ENCODE measurements around the gene CFDP1.
A peak's percentile ranks its signal among the peaks of the same experiment; 100 is the strongest.

Gene CFDP1

DNA sequence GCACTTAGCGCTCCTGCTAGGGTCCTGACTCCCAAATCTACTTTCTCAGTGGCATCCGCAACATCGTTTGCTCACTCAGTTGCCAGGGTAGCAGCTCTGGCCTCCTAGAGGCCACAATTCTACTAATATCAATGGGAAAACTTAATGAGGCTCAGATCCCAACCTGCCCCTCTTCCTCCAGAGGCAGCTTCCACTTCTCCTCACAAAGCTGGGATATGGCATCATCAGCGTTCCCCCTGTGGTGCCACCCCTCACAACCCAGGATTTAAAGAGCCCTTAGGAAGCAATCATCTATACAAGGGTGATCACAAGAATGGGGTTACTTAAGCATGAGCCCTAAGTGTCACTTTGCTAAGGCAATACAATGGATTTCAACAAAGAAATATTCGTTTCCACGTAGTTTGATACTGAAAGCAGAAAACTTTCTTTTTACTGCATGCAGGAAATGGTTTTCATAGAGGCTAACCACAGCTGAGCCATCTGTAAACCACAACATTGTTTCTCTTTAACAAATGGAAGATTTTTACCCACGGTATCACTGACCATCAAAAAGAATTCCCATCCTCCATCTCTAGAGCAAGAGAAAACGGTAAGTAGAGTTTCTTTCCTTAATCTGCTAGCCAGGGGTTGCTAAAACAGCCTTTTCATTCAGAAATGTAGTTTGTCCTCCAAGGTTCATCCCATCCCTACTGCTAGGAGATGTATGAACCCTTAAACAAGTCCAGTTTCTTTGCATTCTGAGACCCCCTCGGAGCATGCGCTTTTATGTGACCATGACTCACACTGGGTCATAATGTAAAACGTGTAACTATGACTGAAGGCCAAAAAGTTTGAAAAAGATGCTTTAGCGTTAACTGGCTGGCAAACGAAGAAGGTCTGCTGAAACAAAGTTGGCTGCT, 113.5 kb downstream of the CFDP1 start:
- no peak for DNase-seq (ENCODE audit: low spot score)

DNA sequence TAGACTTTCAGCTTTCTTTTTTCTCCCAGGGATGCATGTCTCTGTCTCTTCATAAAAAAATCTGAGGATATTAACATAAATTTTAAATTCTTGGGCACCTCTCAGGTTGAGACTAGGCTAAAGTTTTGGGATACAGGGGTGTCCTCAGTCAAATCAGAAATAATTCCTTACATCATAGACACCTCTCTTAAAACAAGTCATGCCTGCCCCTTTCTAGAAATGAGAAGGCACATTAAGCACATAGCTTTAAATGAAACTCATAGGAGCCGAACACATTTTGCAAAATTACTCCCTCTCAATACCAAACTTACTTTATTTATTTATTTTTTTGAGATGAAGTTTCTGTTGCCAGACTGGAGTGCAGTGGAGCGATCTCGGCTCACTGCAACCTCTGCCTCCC, 114.6 kb downstream of the CFDP1 start:
- DNase-seq (ENCODE audit: low spot score), result no peak

DNA sequence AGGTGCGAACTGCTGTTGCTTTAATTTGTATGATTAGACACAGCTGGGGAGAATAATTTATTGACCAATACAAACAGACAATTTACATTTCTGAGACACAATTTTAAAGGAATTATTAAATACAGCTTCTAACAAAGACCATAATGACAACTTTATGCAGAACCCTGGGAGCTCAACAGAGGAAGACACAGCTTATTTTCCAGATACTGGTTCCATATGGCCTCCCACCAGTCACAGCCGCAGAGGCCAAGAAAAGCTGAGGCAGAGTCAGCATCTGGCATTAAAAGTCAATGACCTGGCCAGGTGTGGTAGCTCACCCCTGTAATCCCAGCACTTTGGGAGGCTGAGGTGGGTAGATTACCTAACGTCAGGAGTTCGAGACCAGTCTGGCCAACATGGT, 115.8 kb downstream of the CFDP1 start:
- no peak for DNase-seq (ENCODE audit: low spot score)

DNA sequence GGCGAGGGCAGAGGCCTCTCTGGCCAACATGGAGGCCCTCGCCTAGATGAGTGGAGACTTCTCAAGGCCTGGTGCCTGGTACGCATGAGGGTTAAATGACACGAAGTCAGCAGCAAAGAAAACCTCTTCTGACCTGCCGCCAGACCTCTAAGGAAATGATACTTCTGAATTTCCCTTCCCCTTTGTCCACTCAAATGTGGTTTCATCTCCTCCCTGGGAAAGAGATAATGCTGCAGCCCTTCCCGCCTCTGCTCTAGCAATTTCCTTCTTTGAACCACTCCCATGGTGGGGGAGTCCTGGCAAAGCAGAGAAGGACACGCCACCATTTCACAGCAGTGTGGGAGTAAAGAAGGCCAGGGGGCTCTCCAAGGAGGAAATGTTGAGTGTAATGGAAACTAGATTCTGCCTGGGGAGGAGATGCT, 116.2 kb downstream of the CFDP1 start:
- no peak for DNase-seq (ENCODE audit: low spot score)

DNA sequence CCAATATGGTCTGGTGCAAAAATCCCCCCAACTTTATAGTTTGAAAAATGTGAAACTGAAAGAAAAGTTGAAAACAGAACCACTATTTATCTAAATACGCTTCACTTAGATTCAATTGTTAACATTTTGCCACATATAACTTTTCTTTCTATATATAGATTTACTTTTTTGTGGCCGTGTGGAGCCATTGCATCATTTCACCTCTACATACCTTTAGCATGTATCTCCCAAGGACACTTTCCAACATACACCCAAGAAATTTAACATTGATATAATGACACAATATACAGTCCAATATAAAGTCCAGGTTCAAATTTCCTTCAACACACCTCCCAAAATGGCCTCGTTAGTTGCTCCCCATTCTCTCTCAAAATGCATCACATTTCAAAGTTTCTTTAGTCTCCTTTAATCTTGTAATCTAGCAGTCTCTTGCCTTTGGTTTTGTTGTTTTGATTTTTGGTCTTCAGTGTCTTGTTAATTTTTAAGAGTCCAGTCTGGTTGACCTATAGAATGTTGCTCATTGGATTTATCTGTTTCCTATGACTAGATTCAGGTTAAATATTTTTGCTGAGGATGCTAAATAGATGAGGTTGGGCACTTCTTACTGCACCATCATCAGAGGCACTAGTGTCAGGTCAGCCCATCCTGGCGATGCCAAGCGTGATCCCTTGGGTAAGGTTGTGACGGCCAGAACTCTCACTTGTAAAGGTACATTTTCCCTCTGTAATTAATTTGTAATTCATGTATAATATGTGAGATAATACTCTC, 117.6 kb downstream of the CFDP1 start:
- no peak for DNase-seq (ENCODE audit: low spot score)

DNA sequence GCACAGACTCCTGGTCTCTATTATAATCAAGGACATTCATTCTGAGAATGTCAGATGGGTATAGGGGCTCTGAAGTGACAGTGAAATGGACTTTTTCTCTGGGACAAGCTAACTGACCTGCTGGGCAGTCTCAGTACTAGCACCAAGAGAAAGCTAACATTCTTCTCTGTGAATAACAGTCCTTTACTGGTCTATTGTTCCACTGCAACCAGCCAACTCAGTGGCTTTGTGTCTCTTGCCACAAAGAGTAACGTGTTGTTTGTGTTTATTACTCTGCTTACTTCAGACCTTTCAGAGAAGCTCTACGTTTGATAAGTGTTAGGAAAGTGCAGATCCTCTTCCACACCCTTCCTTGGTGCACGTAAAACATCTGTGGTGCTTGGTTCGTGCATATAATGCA, 120.4 kb downstream of the CFDP1 start:
- DNase-seq (ENCODE audit: low spot score), result peak; percentile 95

DNA sequence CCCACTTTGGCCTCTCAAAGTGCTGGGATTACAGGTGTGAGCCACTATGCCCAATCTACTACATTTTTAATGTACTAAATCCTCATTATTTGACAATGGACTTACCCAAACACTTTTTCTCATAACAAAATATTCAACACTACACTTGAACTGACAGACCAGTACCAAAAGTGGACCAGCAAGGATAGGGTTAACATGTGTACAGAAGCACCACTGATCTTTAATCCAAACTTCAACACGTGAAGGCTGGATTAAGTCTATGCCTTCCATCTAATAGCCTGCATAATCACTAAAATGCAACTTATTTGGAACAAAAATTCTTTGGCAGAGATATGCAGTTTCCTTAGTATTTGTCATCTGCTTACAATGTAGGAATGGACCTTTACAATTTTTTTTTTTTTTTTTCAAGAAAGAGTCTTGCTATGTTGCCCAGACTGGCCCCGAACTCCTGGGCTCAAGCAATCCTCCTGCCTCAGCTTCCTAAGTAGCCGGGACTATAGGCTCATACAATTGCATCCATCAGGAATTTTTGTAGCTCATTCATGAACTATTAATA, 121.8 kb downstream of the CFDP1 start:
- no peak for DNase-seq (ENCODE audit: low spot score)

DNA sequence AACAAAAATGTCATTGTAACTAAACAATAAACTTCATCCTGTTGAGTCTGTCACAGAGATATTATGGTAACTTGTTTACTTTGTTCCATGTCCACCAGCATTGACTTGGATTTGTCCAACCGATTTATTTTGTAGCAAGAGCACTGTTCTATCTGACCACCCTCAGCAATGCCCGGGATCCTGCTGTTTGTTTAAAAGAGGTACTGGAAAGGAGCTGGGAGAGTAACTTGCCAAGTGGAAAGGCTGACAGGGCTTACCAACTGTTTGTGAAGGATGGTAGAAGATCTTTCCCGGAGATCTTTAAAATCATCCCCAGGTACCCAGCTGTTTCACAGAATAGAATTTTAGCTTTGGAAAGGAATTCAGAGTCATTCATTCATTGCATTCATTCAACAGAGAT, 122.8 kb downstream of the CFDP1 start:
- DNase-seq (ENCODE audit: low spot score), result no peak

DNA sequence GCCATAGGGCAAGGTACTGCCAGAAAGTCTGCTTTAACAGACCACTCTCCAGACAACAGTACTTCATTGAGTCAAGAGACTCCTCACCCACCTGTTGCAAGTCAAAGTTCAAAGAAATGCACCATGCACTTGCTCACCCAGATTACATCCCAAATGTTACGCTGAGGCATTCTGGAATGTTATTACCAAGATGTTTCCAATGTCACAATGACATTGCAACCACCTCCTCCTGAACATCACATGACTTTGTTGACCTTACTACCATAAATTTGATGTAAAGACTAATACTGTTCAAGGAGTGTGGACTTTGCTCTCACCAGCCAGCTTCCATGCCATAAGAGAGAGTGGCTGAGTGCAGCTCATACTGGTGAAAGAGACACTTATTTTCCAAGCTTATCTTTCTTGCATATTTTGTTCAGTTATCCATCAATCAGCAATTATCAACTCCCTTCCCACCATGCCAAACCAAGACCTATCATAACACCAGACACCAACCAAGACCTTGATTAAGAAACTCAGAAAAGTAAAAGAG, 123.3 kb downstream of the CFDP1 start:
- DNase-seq (ENCODE audit: low spot score), result no peak

DNA sequence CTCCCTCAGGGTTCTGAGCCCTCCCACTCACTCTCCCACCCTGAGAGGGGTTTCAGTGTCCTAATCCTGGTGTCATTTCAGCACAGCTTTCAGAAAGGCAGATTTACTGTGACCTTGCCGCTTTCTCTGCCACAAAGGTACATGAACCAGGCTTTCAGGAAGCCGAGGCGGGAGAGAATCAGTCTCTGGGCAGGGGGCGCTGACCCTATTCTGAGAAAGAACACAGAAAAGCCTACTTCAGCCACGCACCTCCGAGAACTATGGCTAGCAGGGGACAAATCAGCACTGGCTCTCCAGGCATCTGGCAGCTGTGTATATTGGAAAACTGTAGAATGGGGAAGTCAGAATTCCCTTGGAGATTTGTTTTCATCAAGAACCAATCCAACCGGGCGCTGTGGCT, 124.1 kb downstream of the CFDP1 start:
- no peak for DNase-seq (ENCODE audit: low spot score)

DNA sequence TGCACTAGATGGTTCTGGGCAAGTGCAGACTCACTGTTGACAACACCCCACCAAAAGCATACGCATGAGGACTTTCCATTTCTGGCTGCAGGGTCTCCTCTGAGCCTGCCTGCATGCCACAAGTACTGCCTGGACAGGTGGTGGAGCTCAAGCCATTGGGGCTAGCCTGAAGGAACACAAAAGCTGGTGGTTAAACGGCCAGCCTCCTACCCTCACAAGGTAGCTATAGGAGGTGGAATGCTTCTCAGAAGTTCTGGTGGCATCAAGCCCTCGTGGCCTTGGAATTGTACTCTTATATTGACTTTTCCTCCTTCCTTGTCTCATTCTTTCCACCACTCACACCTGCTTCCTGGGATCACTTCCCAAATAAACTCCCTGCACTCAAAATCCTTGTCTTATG, 125.3 kb downstream of the CFDP1 start:
- no peak for DNase-seq (ENCODE audit: low spot score)

DNA sequence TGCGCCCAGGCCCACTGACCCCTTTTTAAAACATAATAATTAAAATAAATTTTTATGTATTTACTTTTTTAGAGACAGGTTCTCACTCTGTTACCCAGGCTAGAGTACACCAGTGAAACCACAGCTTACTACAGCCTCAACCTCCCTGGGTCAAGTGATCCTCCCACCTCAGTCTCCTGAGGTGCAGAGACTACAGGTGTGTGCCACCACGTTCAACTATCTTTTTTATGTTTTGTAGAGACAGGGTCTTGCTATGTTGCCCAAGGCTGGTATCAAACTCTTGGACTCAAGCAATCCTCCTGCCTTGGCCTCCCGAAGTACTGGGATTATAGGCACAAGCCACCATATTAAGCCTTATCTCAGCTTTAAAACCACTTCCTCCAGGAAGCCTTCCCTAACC, 125.8 kb downstream of the CFDP1 start:
- DNase-seq (ENCODE audit: low spot score), result no peak

DNA sequence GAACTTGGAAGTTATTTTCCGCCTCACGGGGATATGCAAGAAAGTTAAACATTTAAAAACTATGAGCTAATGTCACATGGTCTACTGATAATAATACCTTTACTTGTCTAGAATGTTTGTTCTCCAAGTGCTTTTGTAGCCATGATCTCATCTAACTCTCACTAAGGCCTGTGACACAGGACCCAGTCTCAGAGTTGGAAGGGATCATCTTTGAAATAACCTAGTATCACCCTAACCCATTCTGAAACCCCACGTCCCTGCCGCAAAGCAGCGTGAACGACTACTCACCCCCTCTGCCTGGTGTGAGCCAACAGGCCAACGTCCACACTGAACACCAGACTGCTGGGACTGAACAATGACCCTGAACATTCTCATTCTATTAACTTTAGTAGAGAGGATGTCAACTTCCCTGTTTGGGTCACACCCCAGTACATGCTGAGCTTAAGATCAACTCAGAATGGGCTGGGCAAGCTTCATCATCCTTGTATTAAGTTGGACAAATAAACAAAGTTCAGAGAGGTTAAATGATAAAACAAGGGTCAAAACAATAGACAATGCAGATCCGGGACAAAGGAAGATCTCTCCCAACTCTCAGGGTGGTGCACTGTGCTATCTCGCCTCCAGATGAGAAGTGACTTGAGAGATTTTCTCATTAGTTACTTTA, 127.1 kb downstream of the CFDP1 start:
- DNase-seq (ENCODE audit: low spot score), result peak; percentile 72

DNA sequence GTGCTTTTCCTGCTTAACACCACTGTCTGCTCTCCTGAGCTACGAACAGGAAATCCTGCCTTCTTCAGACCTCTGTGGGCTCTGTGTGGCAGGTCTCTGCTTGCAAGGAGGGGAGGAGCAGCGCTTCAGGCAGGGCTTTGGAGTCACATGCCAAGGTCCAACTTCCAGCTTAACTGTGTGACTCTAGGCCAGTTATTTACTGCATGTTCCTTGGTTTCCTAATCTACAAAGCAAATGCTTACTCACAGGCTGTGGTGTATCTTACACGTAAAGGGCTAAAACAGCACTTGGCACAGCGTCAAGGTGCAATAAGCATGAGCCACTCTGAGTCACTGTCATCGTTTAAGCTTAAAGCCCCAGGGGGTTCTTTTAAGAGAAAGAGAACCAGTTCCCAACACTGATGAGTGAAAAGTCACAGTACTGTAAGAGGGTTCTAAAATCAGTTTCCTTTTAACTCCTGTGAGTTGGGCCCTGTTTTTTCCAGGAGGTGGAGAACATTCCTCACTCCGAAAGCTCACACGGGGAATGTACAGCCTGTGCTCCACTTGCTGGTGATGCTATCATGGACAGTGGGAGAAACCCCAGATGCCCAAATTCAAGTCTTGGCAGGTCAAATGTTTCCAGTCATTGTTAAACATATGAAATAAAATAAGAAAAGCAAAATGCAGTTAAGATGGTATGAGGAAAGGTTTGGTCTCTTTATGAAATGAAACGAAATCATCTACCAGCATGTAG, 127.8 kb downstream of the CFDP1 start:
- DNase-seq (ENCODE audit: low spot score), result peak; percentile 52

DNA sequence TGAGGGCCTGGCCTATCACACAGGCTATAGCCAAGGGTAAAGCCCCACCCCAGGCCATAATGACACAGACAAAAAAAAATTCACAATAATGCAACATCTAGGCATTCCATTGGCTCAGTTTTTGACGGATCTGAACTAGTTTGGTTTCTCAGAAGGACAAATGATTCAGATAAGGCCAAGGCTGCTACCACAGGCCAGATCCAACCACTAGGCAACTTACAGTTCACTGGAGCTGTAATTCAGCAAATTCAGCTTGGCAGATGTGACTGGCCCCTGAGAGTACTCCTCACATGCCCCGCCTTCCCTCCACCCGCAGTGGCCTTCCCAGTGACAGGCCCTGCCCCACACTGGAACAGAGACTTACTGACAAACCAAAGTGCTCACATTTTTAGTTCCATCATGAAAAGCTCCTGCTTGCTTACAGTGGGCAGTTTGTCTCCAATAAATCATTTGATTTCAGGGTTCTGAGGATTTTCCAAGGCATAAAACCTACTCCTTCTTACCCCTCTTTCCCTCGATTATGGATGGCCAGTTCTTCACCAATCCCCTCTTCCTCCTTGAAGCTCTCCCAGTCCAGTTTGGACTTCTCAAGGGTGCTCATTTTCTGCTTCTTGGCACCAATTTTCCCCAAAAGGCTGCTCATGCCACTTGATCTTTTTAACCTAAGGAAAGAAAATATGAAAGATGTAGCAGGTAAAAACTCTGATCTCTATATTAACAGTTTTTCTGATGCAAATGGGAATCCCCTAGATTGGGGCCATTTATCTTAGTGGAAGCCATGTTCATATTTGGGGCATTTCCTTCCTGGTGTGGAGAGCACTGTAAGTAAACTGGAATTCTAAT, 128.6 kb downstream of the CFDP1 start:
- peak; percentile 89 for DNase-seq (ENCODE audit: low spot score)

DNA sequence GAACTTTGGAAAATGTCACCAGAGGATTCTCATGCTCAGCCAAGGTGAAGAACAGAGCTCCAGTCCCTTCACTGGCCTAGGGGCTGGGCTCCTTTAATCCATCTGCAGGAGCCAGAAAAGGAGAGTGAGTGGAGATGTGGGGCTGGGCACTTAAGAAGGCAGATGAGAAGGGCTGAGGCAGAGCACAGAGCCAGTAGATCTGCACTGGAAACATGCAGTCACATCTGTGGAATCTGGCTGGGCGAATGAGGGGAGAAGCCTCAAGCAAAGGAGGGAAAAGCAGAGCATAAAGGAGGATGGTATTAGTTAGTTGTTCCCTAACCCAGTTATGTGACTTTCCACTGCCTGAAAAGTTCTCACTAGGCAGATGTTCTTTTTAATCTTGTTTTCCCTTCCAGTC, 131.5 kb downstream of the CFDP1 start:
- DNase-seq (ENCODE audit: low spot score), result no peak

DNA sequence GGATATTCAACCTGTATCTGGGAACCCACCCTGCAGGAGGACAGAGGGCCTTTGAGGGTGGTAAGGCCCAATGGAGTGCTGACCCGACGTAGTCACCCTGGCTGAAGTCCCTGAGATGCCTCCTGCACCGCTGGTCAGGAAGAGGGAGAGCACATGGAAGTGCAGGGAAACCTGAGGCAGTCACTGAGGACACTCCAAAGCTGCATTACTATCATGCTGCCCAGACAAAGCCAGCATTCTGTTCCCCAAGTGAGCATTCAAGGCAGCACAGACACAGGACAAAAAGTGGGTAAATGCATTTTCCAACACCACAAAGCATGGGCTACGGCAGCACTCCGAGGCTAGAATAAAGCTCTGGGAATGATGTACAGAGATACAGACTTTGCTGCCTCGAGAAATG, 135.0 kb downstream of the CFDP1 start:
- DNase-seq (ENCODE audit: low spot score), result peak; percentile 89

DNA sequence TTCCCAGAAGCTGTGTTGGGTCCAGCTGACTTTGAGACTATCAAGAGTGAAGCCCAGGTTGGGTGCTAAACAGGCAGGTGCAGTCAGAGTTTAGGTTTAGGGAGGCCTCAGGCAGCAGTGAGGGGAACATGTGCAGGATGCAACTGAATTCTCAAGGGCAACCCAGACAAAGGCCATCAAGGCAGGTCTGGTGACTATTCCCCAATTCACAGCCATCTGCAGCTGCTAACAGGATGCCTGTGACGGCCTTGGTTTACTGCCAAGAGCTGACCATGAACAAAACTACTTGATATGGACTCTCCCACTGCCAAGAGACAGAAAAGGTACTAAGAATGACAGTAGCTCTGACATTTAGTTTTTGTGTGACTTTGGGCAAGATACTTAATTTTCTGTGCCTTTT, 136.7 kb downstream of the CFDP1 start:
- DNase-seq (ENCODE audit: low spot score), result peak; percentile 88

DNA sequence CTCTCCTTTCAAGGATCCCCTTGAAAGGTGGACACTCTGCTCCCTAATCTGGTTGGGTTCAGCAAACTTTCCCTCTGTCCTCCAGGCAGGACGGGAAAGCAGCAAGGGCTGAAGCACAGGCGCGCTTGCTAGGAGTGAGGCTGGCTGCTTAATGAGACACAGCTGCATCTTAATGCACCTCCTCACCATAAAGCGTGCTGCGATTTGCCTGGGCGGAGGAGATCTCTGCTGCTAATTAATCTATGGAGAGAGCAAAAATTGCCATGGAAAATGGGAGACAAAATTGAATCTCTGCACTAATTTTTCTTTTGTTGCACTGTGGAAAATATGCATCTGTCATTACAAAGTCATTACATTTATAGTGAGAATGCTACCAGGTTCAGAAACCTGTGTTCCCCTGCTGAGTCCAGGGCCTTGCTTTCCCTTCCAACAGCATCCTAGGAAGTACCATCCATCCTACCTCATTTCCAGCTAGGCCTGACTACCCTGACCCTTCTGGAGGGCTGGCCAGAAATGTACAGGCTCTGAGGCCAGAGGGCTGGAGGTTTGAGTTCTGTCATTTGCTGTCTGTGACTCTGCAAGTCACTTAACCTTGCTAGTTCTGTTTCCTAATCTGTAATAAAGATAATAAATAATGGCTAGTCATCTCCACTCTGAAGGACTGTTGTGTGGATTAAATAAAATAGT, 138.4 kb downstream of the CFDP1 start:
- DNase-seq (ENCODE audit: low spot score), result no peak

DNA sequence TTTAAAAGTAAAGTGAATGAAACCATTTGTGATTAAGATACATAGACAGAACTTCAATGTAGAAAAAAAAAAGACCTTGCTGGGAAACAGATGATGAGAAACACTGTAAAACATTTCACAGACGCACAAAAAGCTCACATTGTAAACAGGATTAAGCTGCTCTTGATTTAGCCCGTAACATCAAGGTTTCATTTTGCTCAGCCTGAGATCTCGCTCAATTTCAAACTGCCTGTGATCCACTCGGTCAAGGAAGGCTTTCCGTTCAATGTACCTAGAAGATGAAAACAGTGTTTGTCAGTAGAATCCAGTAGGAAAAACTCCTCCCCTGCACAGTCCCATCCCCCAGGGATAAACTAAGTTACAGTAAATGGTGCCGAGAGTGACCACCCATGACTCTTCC, 139.5 kb downstream of the CFDP1 start:
- no peak for DNase-seq (ENCODE audit: low spot score)

Measured in pons (tissue), 1 donor.